ENCODE measurements around the gene RPS21. TPM values are rescaled to one million over a fixed set of nuclear protein-coding genes. Genes with fewer than 3 reads are reported as not detected.
"Not testable (repeated sequence)": the region's sequence is repeated elsewhere in the genome, so short reads cannot be mapped to it uniquely, and the experiment has no call there.

Gene RPS21
- polyA plus RNA-seq, 1 donor, result 1,182 TPM

DNA sequence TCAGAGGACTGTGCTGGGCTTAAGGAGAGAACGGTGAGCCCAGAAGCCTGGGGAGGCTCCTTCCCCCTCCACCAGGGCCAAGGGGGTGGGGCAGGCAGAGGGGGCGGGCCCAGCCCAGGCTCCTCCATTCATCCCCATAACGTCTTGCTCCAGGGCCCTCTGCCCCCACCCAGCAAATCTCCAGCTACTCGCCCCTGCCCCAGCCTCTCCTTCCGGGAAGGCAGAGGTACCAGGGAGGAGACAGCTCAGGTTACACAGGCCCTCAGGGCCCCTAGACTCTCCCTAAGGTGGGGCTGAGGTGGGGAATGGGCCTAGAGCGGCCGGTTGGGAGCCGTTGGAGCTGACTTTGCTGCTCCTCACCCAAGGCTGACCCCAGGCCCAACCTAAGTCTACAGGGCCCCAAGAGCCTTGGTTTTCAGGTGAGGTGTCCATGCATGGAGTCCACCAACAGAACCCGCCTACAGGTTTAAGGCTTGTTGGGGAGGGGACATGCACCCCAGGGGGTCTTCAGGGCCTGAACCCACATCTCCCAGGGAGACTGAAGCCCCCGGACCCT lies 21.0 kb upstream of the RPS21 start:
- DNase-seq, result no peak

DNA sequence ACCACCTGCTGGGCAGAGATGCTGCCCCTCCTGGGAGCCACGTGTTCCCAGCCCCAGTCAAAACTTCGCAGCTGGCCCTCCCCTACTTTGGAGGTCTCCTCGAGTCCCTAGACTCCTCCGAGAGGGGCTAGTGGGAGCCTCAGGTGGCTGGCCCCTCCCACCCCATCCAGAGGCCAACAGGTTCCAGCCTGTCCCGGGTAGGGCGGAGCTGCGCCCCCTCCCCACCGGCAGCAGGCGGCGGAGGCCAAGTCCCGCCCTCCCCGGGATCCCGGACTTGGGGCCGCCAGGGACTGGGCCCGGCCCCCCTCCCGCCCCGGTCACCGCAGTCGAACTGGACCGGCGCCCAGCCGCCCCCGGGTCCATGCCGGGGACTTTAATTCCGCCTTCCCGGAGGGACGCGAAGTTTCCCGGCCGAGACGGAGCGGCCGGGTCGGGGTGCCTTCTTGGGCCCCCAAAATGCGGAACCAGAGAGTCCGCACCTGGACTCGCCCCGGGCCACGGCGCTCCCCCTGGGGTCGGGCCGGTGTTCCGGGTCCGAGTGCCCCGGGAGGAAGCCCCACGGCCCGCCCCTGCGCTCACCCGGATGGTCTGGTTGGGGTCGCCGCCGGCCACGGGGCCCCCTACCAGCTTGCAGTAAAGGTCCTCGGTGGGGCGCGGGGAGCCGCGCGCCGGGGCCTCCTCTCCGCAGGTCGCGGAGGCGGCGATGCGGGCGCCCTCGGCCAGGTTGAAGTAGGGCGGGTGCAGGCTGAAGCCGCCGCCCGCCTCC lies 20.4 kb upstream of the RPS21 start:
- no peak for DNase-seq

DNA sequence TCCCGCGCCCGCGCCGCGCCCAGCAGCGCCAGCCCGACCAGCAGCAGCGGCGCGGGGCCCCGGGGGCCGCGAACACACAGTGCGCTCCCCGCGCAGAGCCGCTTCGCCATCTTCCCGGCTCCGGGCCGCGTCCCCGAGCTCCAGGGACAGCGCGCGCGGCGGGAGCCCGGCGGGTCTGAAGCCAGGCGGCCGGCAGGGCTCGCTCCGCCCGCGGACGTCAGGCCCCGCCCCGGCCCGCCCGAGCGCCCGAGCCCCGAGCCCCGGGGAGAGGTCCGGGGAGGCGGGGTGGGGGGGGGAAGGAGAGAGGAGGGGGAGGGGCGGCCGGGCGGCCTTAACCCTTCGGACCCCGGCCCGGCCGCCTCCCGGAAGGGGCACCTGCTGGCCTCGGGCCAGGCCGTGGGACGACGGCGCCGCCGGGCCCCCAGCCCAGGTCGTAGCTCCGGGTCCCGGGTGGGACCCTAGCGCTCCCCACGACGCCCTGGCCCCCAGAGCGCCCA lies 19.7 kb upstream of the RPS21 start, which contains the start of gene LAMA5:
LAMA5 (minus strand) TSS at position 177 of the 497 bp plus-strand sequence; CDS start at position 110, 67 bp downstream.
- no peak for DNase-seq

DNA sequence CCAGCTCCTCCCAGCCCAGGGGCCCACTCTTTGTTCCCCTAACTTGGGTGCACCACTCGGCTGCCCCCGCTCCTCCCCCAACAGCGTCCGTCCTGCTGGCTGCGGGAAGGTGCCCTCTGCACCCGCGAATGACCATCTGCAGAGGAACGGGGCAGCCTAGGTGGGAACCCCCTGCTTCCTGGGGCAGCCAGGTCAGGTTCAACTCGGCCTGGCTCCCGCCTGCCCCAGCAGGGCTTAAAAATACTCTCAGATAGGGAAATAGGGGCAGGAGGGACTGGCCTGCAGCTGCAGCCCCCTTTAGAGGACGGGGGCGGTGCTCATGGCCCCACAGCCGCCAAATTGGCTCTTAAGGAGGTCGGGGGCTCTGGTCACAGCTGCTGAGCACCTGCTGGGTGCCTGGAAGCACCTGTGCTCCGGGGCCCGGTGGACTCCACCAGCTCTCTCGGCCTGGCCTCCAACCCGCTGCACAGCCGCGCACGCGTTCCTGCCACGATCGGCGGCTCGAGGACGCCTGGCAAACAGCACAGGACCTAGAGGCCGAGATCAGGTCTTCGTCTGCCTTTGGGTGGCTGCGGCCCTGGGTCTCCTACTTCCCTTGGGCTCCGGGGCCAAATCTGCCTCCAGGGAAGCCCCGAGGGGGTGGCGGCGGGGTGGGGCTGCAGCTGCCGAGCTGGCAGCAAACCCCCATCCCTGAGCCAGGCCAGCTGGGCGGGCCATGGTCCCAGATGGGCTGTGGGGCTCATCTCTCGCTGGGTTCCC lies 19.1 kb upstream of the RPS21 start:
- no peak for DNase-seq

DNA sequence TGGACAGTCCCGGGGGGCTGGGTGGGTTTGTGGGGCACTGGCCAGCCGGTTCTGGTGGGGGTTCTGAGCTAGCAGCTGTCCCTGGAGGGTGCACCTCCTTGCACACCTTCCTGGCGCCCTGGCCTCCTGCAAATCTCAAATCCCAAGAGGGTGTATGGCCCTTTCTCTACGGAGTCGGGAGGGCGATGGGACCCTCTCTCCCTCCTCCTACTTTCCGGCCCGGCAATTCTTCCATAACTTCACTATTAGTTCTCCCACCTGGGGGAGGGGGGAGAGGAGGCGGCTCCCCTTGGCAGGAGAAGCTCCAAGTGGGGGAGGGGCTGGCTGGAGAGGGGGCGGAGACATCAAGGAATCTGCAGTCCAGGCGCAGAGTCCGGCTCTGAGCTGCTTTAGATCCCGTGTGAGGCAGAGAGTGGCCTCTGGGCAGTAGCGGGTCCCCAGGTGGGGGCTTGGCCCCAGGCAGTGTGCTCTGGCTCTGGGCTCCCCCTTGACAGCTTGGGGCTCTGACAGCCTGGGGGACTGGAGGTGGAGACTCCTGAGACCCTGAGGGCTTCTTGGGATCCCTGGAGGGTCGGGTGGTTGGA lies 18.4 kb upstream of the RPS21 start:
- no peak for DNase-seq

DNA sequence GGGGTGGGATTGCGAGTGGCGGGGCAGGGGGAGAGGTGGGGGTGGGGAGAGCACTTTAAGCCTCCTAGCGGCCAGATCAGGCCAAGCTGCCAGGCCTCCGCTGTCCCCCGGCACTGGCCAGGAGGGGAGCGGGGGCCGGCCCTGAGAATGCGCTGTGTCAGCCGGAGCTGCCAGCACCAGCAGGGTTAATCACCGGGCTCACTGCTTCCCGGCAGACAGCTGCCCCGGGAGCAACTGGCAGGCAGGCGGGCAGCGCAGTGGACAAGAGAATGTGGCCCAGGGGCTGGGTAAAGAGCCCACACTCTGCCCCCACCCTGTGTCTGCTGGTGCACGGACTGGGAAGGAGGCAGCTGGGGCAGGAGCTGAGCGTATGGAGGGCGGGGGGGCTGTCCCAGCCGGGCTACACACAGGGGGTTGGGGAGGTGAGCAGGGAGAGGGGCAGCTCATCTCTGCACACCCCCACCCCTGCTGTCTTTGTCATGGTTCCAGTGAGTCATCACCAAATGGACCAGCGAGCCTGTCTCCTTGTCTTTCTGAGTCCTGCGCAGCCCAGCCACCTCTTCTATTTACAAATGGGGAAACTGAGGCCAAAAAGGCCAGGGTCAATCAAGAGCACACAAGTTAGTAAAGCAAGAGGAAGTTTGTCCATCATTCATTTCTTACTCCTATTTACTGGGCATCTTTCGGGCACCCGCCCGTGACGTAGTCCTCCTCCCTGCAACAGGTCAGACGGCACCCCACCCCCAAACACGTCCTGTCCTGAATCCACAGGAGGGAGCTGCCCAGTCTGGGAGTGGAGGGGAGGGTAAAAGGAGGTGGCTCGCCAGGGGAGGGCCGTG lies 17.7 kb upstream of the RPS21 start:
- DNase-seq, result no peak

DNA sequence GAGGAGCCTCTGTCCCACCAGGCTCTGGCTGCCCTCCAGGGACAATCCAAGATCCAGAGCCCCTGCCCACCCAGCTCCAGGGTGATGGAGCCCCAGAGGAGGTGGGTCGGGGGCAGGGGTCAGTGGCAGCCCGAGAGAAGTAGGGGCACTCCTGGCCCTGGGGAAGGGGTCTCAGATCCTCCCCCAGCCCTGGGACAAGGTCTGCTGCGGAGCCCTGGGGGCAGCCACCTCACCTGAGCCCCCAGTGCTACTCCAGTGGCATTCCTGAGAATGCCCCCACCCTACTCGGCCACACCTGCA lies 17.1 kb upstream of the RPS21 start:
- no peak for DNase-seq

DNA sequence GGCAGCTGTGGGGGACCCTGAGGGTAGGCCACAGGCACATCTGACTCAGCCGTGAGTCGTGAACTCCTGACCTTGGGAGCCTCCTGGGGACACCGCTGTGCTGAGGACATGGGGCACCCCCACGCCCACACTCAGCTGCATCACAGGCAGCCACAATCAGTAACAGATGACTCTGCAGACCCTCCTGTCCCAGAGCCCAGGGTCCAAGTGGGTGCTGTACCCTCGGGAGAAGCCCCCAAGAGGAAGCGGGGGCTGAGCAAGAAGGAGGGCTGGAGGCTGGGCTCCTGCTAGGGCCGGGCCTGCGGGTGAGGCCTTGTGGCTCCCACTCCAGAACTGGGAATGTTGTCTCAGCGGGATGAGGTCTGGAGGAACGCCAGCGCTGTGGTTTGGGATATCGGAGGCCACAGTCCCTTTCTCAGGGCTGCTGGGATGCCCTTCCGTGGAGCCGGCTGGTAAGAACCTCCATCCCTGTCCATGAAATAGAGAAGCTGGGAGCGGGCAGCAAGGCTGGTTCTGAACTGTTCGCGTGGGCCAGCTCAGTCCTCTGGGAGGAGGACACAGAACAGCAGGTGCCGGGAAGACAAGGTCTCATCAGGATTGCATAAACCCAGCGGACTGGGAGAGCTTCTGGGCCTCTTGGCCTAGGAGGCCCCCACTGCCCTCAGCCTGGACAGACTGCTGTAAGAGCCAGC lies 16.6 kb upstream of the RPS21 start:
- DNase-seq, result no peak

DNA sequence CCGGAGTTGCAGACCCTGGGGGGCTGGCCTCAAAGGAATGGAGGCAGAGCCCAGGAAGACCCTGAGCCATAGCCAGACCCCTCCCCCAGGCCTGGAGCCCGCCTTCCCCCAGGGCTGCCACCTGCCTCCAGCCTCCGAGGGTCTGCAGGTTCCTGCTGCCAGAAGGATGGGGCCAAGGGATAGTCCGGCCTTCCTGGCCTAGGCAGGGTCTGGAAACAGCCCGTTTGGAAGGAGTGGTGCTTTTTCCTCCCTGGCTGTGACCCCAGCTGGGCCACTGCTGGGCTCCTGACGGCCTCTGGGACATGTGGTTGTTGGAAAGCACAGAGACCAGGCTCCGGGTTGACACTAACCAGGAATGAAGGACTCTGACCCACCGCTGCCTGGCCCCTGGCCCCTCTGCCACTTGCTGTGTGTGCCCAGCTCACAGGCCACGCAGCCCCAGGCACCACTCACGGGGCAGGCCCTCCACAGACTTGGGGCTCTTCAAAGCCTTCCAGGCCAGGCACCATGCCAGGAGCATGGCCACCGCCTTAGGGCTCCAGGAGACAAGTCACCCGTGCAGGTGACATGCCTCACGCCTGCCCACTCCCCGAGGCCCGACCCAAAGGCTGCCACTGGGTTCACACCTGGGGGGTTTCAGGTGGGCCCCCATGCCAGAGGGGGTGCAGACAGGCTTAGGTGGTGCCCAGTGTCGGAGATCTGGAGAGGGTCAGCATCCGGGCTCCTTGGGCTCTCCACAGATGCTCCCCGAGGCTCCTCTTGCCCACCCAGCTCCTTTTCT lies 15.9 kb upstream of the RPS21 start:
- DNase-seq, result no peak

DNA sequence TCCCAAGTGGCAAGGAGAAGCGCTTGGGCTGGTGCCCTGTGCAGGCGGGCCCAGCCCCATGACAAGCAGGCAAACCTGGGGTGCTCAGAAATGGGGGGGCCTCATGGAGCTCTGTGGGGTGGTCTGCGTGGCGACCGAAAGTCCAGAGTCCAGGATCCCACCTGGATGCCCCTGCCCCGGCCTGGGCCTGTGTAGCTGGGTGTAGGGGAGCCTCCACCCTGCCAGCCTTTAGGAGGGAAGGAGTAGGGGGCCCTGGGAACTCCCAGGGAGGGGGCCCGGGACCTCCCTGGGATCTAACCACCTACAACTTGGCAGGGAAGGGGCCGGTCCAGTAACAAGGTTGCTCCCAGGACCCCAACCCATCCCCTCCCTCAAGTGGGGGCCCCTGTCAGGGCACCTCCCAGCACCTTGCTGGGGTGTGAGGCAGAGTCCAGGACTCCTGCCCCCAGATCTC lies 15.3 kb upstream of the RPS21 start:
- DNase-seq, result no peak

DNA sequence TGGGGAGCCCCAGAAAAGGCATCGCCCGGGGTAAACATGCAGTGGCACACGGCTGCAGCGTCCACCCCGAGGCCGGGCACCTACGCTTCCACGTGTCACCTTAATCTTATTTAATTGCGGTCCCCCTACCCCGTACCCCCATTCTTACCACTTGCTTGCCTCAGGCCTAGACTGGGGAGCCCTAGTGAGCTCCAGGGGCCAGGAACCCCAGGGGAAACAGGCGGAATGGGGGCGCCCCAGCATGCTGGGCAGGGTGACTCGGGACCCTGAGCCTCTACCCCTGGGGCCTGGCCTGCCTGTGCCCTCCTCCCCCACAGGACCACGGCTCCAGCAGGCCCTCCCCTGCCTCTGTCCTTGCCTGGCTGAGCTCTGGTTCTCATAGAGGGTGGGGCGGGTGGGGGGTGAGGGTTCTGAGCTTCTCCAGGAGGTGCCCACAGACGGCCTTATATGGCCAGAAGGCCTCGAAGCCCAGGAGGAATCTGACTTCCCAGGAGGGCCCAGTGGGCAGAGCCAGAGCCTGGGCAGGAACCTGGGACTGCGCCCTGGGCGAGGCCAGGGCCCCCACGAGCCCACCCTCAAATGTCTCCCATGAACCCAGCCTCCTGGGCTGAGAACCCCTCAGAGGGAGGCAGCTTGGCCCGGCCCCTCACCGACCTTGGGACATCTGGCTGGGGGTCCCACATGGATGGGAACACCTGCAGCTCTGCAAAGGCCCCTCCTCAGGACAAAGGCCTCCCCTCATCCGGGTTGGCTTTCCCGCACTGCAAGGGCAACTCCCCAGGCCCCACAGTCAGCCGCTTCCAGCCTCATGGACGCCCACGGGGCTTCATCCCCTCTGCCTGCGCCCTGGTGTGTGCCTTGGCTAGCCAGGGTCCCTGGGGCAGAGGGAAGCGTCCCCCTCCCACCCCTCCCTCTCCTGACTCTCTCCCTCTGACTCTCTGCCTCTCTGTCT lies 14.6 kb upstream of the RPS21 start:
- DNase-seq, result no peak

DNA sequence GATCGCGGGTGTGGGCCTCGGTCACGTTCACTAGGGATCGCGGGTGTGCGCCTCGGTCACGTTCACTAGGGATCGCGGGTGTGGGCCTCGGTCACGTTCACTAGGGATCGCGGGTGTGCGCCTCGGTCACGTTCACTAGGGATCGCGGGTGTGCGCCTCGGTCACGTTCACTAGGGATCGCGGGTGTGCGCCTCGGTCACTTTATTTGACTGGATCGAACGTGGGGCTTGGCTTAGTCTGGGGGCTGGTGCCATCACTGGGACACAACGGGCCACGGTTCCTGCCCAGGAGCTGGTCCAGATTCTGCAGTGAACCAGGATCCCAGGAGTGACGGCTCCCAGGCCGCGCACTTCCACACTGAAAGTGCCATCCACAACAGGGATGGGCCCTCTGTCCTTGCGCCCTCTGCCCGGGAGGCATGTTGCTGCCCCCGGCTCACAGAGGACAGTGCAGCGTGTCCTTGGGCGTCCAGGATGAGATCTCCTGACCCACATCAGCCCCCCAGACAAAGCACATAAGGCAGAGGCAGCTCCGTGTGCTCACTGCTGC lies 13.2 kb upstream of the RPS21 start:
- DNase-seq, result not testable (repeated sequence)

DNA sequence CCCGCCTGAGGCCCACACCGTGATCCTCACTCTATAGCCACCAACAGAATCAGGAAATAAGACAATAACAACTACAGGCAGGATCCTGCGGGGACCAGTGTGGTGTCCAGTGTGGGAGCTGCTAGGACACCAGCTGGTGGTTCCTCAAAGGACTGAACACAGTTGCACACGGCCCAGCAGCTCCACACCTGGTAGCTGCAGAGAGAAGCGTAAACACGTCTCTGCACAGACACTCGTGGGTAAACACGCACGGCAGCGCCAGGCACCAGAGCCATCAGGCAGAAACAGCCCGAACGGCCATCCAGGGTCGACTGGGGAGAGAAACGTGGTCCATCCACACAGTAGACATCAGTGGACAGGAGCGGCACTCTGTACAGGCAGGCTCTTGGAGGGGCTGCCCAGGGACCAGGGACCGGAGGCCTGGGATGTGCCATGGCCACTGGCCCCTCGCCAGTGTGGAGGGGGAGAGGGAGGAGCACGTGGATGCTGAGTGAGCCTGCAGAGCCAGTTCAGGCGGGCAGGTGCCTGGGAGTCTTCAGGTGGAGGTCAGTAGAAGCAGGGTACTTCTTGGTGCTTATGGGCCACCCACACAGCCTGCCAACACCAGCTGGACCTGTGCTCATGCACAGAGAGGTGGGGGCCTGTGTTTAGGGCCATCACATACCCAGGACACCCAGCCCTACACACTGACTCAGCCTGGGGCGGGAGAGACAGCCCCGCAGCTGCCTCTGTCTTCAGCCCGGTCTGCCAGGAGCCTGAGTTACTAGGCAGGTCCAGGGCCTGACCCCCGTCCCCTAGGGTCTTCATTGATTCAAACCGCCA lies 12.4 kb upstream of the RPS21 start:
- no peak for DNase-seq

DNA sequence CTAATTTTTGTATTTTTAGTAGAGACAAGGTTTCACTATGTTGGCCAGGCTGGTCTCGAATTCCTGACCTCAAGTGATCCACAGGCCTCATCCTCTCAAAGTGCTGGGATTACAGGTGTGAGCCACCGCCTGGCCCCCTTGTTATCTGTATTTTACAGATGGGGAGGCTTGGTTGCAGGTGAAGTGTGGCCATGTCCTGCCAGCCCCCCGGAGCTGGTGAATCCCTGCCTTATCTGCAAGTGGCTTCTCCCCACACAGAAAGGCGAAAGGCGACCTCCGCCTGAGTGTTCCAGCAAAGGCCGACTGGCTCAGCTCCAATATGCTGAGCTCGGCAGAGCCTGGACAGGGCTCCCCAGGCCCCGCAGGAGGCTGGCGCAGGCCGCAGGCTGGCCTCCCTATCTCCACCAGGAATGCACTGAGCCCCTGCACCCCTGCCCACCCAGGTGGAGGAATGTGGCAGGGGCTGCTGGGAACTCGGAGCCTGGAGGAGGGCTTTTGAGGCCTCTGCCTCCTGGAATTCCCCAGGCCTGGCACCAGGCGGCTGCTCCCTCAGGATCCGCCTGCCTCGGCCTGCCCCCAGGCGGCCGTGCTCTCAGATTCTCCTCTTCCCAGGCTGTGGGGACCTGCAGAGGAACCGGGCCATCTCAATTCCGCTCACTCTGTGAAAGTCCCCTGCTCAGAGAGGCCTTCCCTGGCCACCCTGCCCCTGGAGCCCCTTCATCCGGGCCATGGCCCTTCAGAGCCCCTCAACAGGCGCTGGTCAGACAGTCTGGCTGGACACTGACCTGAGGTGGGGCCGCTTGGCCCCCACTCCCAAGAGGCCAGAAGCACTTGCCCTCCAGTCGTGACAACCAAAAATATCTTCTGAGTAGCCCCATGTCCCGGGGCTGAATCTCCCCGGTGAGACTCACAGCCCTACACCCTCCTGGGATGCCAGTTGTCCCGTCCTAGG lies 10.5 kb upstream of the RPS21 start:
- DNase-seq, result no peak

DNA sequence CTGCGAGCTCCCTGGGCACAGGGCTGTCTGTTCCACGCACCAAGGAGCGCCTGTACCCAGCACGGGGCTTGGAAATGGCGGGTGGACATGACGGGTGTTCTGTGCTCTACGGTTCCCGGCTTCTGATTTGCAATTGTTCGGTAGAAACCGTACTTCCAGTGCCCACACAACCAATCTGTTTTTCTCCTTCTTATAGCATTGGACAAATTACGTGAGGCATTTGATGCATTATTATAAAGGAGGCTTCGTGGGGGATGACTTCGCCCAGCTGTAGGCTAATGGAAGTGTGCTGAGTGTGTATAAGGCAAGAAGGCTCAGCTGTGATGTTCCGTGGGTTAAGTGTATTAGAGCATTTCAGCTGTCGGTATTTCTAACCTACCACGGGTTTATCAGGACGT lies 9.8 kb upstream of the RPS21 start:
- no peak for DNase-seq

DNA sequence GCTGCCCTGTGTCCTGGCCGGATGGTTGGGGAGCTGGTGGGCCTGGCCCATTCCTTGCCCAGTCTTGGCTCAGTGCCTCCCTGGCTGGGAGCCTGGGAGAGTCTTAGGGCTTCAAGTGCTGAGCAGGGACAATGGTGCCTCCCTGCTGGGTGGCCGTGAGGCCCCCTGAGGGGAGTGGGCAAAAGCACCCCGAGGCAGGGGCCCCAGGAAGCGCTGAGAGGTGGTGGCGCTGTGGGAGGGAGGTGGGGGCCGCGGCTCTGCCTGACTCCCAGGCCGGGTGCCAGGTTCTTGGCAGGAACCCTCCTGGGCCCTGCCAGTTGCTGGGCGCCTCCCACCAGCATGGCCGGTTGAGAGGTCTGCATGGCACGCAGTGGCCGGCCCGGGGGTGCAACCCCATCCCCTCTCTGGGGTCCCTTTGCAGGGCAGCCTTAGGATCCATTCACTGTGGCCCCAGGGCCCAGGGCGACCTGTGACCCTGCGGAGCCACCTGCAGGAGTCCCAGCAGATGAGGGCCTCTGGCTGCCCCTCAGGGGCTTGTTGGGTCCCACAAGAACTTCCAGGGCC lies 9.2 kb upstream of the RPS21 start:
- DNase-seq, result no peak

DNA sequence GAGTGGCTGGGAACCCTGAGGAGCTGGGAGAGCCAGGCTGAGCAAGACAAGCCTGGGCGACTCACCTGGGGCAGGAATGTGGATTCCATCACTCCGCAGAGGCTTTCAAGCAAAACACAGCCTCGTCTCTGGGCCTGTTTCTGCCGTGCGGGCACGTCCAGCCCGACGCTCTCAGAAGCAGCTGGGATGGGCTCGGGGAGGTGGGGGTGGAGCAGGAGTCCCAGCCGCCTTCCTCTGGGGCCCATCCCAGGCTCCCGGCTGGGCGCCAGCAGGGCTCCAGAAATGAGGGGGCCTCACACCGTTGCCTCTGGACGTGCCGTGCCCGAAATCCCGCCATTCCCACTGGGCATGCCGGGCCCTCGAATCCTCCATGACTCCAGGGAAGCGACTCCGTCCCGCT lies 8.7 kb upstream of the RPS21 start:
- DNase-seq, result no peak

All from hindlimb muscle (tissue), 1 donor.